ENCODE results near the gene SLC27A3. TPM values are rescaled to one million over a fixed set of nuclear protein-coding genes. Genes with fewer than 3 reads are reported as not detected.

SLC27A3 gene
- total RNA-seq, 2 donors from 2014 or later, result 24.1 to 27.9 TPM

GRCh38 chr1:153733970-153734369, 41.2 kb upstream of the SLC27A3 start:
- H3K9me3 ChIP-seq, result no peaks in the 10 kb centered on the region
- no peak overlapping the region for H3K9ac ChIP-seq (ENCODE audit: low read depth in 2 of 2, low read length in 2 of 2)
- intact Hi-C loops (cut with DNase I), result loop anchor here (2.0 kb wide), 1 partner anchor 53 kb away; no protein-coding TSS in a partner anchor
- H3K36me3 ChIP-seq, result no peaks in the 10 kb centered on the region
- H3K4me3 ChIP-seq, result no peak overlapping the region
- H3K4me1 ChIP-seq, result peaks cover 3% of the 10 kb centered on the region
- TF ChIP-seq CTCF (IDR thresholded peaks at IDR 0.05), result no peak
- no peak overlapping the region for H3K27ac ChIP-seq
- no peak for DNase-seq
- H3K27me3 ChIP-seq, result no peaks in the 10 kb centered on the region

- no peak overlapping the region for H3K27ac ChIP-seq
Observed at GRCh38 chr1:153734396-153735089, 40.7 kb upstream of the SLC27A3 start.

GRCh38 chr1:153735090-153735420, 40.2 kb upstream of the SLC27A3 start:
- Histone ChIP-seq H3K4me1 (no peaks in the 10 kb centered on the region), H3K36me3 (no peaks in the 10 kb centered on the region)
- intact Hi-C loops (cut with DNase I), result no loop called here

More at GRCh38 chr1:153734396-153735089, 40.7 kb upstream of the SLC27A3 start:
- no peaks in the 10 kb centered on the region for H3K27me3 ChIP-seq
- no peak for TF ChIP-seq CTCF (IDR thresholded peaks at IDR 0.05)
- no peaks in the 10 kb centered on the region for H3K9me3 ChIP-seq
- no peaks in the 10 kb centered on the region for H3K36me3 ChIP-seq
- DNase-seq, result no peak
- intact Hi-C loops (cut with DNase I), result no loop called here
- no peaks in the 10 kb centered on the region for H3K4me1 ChIP-seq
- H3K9ac ChIP-seq (ENCODE audit: low read depth in 2 of 2, low read length in 2 of 2), result no peak overlapping the region
- H3K4me3 ChIP-seq, result no peak overlapping the region

GRCh38 chr1:153741986-153742385, 33.2 kb upstream of the SLC27A3 start:
- Histone ChIP-seq H3K36me3 (peaks cover 10% of the 10 kb centered on the region), H3K4me3 (no peak overlapping the region), H3K9me3 (no peaks in the 10 kb centered on the region), H3K9ac (ENCODE audit: low read depth in 2 of 2, low read length in 2 of 2) (no peak overlapping the region), H3K4me1 (no peaks in the 10 kb centered on the region), H3K27me3 (no peaks in the 10 kb centered on the region), H3K27ac (no peak overlapping the region)
- intact Hi-C loops (cut with DNase I), result no loop called here
- no peak for DNase-seq
- TF ChIP-seq CTCF (IDR thresholded peaks at IDR 0.05), result no peak

More at GRCh38 chr1:153735090-153735420, 40.2 kb upstream of the SLC27A3 start:
- no peak for DNase-seq
- no peak overlapping the region for H3K9ac ChIP-seq (ENCODE audit: low read depth in 2 of 2, low read length in 2 of 2)
- no peak overlapping the region for H3K4me3 ChIP-seq
- no peak overlapping the region for H3K27ac ChIP-seq
- H3K27me3 ChIP-seq, result no peaks in the 10 kb centered on the region
- no peaks in the 10 kb centered on the region for H3K9me3 ChIP-seq
- no peak for TF ChIP-seq CTCF (IDR thresholded peaks at IDR 0.05)

GRCh38 chr1:153742411-153743142, 32.6 kb upstream of the SLC27A3 start:
- H3K9me3 ChIP-seq, result no peaks in the 10 kb centered on the region
- no peak for TF ChIP-seq CTCF (IDR thresholded peaks at IDR 0.05)
- no peak overlapping the region for H3K4me3 ChIP-seq
- intact Hi-C loops (cut with DNase I), result no loop called here
- no peaks in the 10 kb centered on the region for H3K27me3 ChIP-seq
- peaks cover 16% of the 10 kb centered on the region for H3K36me3 ChIP-seq
- H3K27ac ChIP-seq, result no peak overlapping the region
- no peak overlapping the region for H3K9ac ChIP-seq (ENCODE audit: low read depth in 2 of 2, low read length in 2 of 2)
- DNase-seq, result no peak
- no peaks in the 10 kb centered on the region for H3K4me1 ChIP-seq

Data from colonic mucosa (tissue), 4 donors.